UCSD-AML1 (cell line): Measurements from ENCODE around the gene SH3BP5.

Experiments used
- DNase-seq: peaks from one replicate; lab custom pipeline; 2025; ENCODE audit not compliant: unreplicated experiment; lab: John Stamatoyannopoulos, UW

The SH3BP5 gene

GRCh38 chr3:15256861-15257341 is 75.5 kb downstream of the SH3BP5 start:
- DNase-seq, result no peak

DNA sequence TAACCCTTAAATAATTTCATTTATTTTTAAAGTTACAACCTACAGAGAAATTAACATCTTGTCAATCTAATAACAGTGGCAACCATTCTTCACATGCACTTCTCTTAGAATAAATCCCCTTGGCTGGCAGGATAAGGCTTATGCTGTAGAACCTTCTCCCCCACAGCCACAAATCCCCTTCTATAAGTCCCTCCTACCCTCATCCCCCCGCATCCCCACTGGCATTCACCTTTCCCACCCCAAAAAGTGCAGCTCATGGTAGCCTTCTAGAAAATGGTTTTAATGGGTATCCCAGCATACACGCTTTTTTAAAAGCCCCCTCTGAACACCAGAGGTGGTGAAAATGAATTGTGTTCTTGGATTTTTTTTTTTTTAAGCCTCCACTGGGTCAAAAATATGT is 77.2 kb downstream of the SH3BP5 start:
- DNase-seq, result no peak

GRCh38 chr3:15253023-15253697 is 79.2 kb downstream of the SH3BP5 start:
- no peak for DNase-seq

DNA sequence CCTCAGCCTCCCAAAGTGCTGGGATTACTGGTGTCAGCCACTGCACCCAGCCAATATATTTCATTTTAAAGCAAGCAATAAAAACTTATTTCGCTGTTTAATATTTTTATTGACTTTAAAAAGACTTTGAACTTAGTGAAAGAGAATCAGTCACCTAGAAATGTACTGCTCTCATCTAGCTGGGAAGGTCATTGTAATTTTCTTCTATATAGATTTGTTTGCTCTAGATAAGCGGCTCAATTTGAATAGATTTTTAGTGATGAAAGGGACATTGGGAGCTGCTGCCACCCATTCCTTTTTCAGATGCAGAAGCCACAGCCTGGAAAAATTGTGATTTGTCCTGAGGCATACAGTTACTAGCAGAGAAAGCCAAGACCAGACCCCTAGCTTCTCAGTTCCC is 86.2 kb downstream of the SH3BP5 start:
- DNase-seq, result no peak

DNA sequence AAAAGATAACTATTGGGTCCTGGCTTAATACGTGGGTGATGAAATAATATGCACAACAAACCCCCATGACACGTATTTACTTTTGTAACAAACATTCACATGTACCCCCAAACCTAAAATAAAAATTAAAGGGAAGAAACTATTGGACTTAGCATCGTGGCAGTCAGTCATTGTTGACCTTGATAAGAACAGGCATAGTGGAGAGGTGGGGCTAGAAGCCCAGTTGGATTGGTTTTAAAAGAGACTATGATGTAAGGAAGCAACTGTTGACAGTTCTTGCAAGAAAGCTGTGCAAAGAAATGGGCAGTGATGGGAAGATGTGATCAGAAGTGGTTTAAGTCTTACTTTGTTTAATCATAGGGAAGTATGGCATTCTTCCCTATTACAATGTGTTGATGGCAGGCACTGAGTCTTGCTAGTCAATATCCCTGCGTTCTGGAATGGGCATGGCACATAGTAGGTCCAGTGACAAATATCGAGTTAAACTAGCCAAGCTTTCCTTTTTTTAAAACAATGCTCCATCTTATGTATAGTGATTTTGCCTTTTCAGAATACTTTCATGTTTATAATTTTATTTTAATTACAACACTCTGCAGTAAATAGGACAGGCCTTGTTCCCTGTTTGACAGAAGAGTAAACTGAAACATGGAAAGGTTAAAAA is 88.4 kb downstream of the SH3BP5 start:
- no peak for DNase-seq

GRCh38 chr3:15241341-15241740 is 91.0 kb downstream of the SH3BP5 start:
- DNase-seq, result peak; percentile 45

- DNase-seq, result no peak
These were observed 103.1 kb downstream of the SH3BP5 start for GRCh38 chr3:15229262-15229661.

- no peak for DNase-seq
These were observed 104.2 kb downstream of the SH3BP5 start for GRCh38 chr3:15228147-15228546.

DNA sequence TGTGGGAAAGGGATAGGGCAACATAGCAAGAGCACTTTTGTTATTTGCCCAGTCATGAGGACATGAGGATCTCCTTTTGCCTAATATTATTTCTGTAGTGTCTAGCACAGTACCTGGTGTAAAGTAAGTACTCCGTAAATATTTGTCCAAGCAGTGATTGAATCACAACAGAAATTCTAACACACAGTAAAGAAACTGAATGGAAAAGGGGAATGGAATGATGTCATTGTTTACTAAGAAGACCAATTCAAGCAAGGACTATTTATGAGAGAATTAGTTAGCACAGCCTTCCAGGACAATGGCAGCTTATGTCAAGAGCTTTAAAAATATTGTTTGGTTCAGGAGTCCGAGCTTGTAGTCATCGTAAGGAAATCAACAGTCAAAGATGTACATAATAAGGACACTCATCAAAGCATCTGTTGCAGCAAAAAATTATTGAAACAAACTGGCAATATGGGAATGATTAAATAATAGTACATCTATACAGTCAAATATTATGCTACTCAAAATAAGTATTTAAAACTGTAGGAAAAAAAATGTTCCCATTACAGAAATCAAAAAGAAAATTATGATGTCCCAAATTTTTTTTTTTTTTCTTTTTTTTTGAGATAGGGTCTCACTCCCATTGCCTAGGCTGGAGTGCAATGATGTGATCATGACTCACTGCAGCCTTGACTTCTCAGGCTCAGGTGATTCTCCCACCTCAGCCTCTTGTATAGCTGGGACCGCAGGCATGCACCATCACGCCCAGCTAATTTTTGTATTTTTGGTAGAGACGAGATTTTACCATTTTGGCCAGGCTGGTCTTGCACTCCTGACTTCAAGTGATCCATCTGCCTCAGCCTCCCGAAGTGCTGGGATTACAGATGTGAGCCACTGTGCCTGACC is 108.5 kb downstream of the SH3BP5 start:
- no peak for DNase-seq

GRCh38 chr3:15221574-15222217 is 110.7 kb downstream of the SH3BP5 start:
- no peak for DNase-seq

DNA sequence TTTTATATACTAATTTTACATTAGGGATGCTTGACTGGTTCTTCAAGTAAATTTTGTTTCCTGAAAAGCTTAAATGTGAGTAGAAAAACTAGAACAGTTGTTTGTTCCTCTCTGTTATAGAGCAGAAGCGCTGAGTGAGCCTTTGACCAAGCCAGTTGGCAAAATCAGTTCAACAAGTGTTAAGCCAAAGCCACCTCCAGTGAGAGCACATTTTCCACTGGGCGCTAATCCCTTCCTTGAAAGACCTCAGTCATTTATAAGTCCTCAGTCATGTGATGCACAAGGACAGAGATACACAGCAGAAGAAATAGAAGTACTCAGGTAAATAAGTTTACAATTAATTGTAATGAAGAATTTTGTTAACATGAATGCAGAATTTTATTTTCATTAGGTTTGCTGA is 111.7 kb downstream of the SH3BP5 start:
- DNase-seq, result no peak

DNA sequence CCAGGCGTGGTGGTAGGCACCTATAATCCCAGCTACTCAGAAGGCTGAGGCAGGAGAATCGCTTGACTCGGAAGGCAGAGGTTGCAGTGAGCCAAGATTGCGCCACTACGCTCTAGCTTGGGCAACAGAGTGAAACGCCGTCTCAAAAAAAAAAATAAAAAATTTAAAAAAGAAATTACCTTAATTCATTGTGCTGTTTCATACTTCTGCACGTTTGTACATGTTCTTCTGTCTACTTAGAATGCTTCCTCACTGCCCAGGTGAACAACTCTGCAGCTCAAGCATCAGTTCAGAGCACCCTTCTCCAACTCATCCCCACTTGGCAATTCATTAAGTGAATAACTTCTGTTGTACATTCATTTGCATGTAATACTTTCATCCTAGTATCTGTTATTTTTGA is 112.3 kb downstream of the SH3BP5 start:
- DNase-seq, result no peak

- DNase-seq, result no peak
These were observed 113.7 kb downstream of the SH3BP5 start for GRCh38 chr3:15218689-15219088.

DNA sequence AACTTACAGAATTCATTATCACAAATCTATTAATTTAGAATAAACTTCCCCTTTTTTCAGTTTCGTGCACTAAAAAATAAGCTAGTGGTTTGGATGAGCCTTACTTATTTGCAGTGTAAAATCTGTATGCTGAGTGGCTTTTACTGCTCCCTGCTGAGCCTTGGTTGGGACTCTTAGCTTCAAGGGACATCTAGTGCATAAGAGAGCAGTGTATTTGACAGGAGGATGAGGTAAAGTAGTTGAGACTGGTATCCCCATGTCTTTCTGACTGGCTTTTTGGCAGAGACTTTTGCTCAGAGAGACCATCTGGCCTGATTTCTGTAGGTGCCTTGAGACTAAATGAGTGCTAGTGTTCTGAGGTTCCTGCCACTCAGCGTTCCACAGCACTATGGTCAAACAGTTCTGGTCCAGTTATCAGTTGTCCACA is 114.5 kb downstream of the SH3BP5 start:
- DNase-seq, result no peak

- DNase-seq, result no peak
These were observed 115.2 kb downstream of the SH3BP5 start for GRCh38 chr3:15217011-15217671.

- no peak for DNase-seq
These were observed 115.9 kb downstream of the SH3BP5 start for GRCh38 chr3:15216501-15216900.

DNA sequence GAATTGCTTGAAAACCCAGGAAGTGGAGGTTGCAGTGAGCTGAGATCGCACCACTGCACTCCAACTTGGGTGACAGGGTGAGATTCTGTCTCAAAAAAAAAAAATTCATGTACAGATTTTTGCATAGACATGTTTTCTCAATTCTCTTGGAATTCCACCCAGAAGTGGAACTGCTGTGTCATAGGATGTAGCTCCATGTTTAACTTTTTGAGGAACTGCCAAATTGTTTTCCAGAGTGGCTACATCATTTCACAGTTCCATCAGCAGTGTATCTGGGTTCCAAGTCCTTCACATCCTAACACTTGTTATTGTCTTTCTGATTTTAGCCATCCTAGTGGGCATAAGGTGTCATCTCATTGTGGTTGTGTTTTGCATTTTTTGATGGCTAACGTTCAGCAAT is 116.4 kb downstream of the SH3BP5 start:
- no peak for DNase-seq

- no peak for DNase-seq
These were observed 117.6 kb downstream of the SH3BP5 start for GRCh38 chr3:15214758-15215157.

DNA sequence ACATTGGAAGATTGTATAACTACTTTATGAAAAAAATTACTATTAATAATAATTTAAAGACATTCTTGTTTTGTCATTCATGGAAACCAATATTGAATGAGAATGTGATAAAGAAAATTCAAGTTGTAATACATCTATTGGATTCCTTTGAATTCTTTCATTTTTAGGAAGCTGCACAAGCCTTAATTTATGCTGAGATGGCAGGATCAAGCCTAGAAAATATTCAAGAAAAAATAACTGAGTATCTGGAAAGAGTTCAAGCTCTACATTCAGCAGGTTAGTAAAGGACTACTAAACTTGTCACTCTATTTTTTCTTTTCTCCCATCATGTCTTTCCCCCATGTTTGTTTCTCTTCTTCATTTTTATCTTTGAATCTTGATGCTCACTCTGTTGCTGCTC is 120.4 kb downstream of the SH3BP5 start:
- DNase-seq, result no peak

GRCh38 chr3:15207836-15208504 is 124.4 kb downstream of the SH3BP5 start:
- DNase-seq, result no peak
